MM.1S (cell line): Measurements from ENCODE around the gene PTHLH.

Experiments used
- DNase-seq: peaks from one replicate; pipeline ENCODE4 v3.0.0-alpha.2; 2015
- H2AFZ ChIP-seq: fragments of 300-600 bp; sonication (generic); 2 replicates; pipeline ENCODE4 v1.6.0; 2016; ENCODE audit warnings: antibody characterized with exemption, low read length
- H3F3A ChIP-seq: fragments of 300-600 bp; sonication (generic); 2 replicates; pipeline ENCODE4 v1.6.1; 2016; ENCODE audit warnings: mild to moderate bottlenecking, antibody characterized with exemption, low read length, moderate library complexity, mixed read lengths; ENCODE audit not compliant: insufficient read depth
- H3K27ac ChIP-seq: fragments of 300-600 bp; sonication (generic); 2 replicates; pipeline ENCODE4 v1.5.1; 2016; ENCODE audit warnings: mild to moderate bottlenecking, low read length
- H3K27me3 ChIP-seq: fragments of 300-600 bp; sonication (generic); replicated peaks from 2 replicates; pipeline ENCODE4 v1.6.0; 2016; ENCODE audit warnings: low read length; ENCODE audit not compliant: insufficient read depth
- H3K36me3 ChIP-seq: fragments of 300-600 bp; sonication (generic); replicated peaks from 2 replicates; pipeline ENCODE4 v1.6.1; 2016; ENCODE audit warnings: mild to moderate bottlenecking, low read length, mixed read lengths; ENCODE audit not compliant: insufficient read depth
- H3K4me1 ChIP-seq: fragments of 300-600 bp; sonication (generic); 2 replicates; pipeline ENCODE4 v1.6.1; 2016; ENCODE audit warnings: low read length, mixed read lengths
- H3K4me2 ChIP-seq: fragments of 300-600 bp; sonication (generic); 2 replicates; pipeline ENCODE4 v1.6.0; 2016; ENCODE audit warnings: low read depth, low read length
- H3K4me3 ChIP-seq: fragments of 300-600 bp; sonication (generic); 2 replicates; pipeline ENCODE4 v1.5.1; 2016; ENCODE audit warnings: low read length, mixed read lengths
- H3K79me2 ChIP-seq: fragments of 300-600 bp; sonication (generic); 2 replicates; pipeline ENCODE4 v1.6.1; 2016; ENCODE audit warnings: mixed run types, low read length, mixed read lengths
- H3K9ac ChIP-seq: fragments of 300-600 bp; sonication (generic); 2 replicates; pipeline ENCODE4 v1.6.1; 2016; ENCODE audit warnings: low read length, mixed read lengths
- H3K9me2 ChIP-seq: fragments of 300-600 bp; sonication (generic); replicated peaks from 2 replicates; pipeline ENCODE4 v1.6.1; 2016; ENCODE audit warnings: mild to moderate bottlenecking, low read length, mixed read lengths; ENCODE audit not compliant: insufficient read depth
- H3K9me3 ChIP-seq: fragments of 300-600 bp; sonication (generic); replicated peaks from 2 replicates; pipeline ENCODE4 v1.6.1; 2016; ENCODE audit warnings: mild to moderate bottlenecking, low read length, mixed read lengths; ENCODE audit not compliant: insufficient read depth
- H4K20me1 ChIP-seq: fragments of 300-600 bp; sonication (generic); 2 replicates; pipeline ENCODE4 v1.6.1; 2016; ENCODE audit warnings: mild to moderate bottlenecking, low read length, moderate library complexity, mixed read lengths; ENCODE audit not compliant: insufficient read depth
- CTCF ChIP-seq: fragments of 300-600 bp; sonication (generic); IDR thresholded peaks from 2 replicates; pipeline ENCODE4 v1.5.1; 2016; ENCODE audit warnings: antibody characterized with exemption, low read length, mixed read lengths
- EZH2 ChIP-seq: fragments of 300-600 bp; sonication (generic); optimal IDR thresholded peaks from 2 replicates; pipeline ENCODE3; 2017; ENCODE audit warnings: low read depth, mild to moderate bottlenecking, antibody characterized with exemption, low read length, mixed read lengths
- EZH2phosphoT487 ChIP-seq: fragments of 300-600 bp; sonication (generic); IDR thresholded peaks from 2 replicates; pipeline ENCODE4 v1.6.1; 2018; ENCODE audit warnings: antibody characterized with exemption, low read length

Gene PTHLH

GRCh38 chr12:27981874-27982273 is 9.3 kb upstream of the PTHLH start:
- H3K36me3 ChIP-seq = no peaks in the 10 kb centered on the region
- no peaks in the 10 kb centered on the region for H3K9me2 ChIP-seq
- no peaks in the 10 kb centered on the region for H3K9me3 ChIP-seq
- no peaks in the 10 kb centered on the region for H3K27me3 ChIP-seq
- H3K4me2 ChIP-seq = no peak overlapping the region
- no peaks in the 10 kb centered on the region; the same call in 1 of the 2 replicates for H4K20me1 ChIP-seq
- no peak overlapping the region for H3K27ac ChIP-seq
- no peak for TF ChIP-seq EZH2
- TF ChIP-seq CTCF = no peak
- TF ChIP-seq EZH2phosphoT487 = no peak
- no peaks in the 10 kb centered on the region for H3K4me1 ChIP-seq
- H3K4me3 ChIP-seq = no peak overlapping the region
- no peak for DNase-seq
- no peak overlapping the region for H2AFZ ChIP-seq
- H3K9ac ChIP-seq = no peak overlapping the region
- no peaks in the 10 kb centered on the region for H3K79me2 ChIP-seq
- H3F3A ChIP-seq = no peaks in the 10 kb centered on the region

GRCh38 chr12:27979145-27979544 is 6.6 kb upstream of the PTHLH start:
- Histone ChIP-seq H4K20me1 (no peaks in the 10 kb centered on the region; the same call in 1 of the 2 replicates), H3K27me3 (no peaks in the 10 kb centered on the region; the same call in 1 of the 2 replicates), H3K9me3 (no peaks in the 10 kb centered on the region), H3K4me2 (no peak overlapping the region), H3K4me1 (no peaks in the 10 kb centered on the region), H3K27ac (no peak overlapping the region), H2AFZ (no peak overlapping the region), H3K9me2 (no peaks in the 10 kb centered on the region), H3K36me3 (no peaks in the 10 kb centered on the region), H3K9ac (no peak overlapping the region), H3K79me2 (no peaks in the 10 kb centered on the region), H3F3A (no peaks in the 10 kb centered on the region), H3K4me3 (no peak overlapping the region)
- no peak for TF ChIP-seq CTCF
- no peak for TF ChIP-seq EZH2
- no peak for TF ChIP-seq EZH2phosphoT487
- DNase-seq = no peak

GRCh38 chr12:27975222-27976136 is 2.9 kb upstream of the PTHLH start:
- Histone ChIP-seq H4K20me1 (no peaks in the 10 kb centered on the region; the same call in 1 of the 2 replicates), H3K4me3 (peak overlapping the region; percentile 32), H3K9ac (no peak overlapping the region), H3K4me2 (peak overlapping the region; percentile 16; the same call in 1 of the 2 replicates), H3F3A (no peaks in the 10 kb centered on the region), H3K9me3 (no peaks in the 10 kb centered on the region), H3K27ac (no peak overlapping the region), H3K9me2 (no peaks in the 10 kb centered on the region), H2AFZ (0 out of 2 replicates have a peak overlapping the region, but pooled peaks have one; percentile 20), H3K27me3 (no peaks in the 10 kb centered on the region; the same call in 1 of the 2 replicates), H3K4me1 (no peaks in the 10 kb centered on the region), H3K79me2 (no peaks in the 10 kb centered on the region), H3K36me3 (no peaks in the 10 kb centered on the region)
- DNase-seq = no peak
- no peak for TF ChIP-seq CTCF
- TF ChIP-seq EZH2phosphoT487 = no peak
- no peak for TF ChIP-seq EZH2
